IPS-18c (cell line): Measurements from ENCODE around the gene PPP4R2.

Source experiments
- H3K4me3 ChIP-seq: 2 replicates; pipeline ENCODE4 v1.7.0; 2013; ENCODE audit warnings: low read depth, mild to moderate bottlenecking, low read length, moderate library complexity; ENCODE audit not compliant: insufficient read depth
- H3K9me3 ChIP-seq: one replicate; pipeline ENCODE4 v1.6.1; 2013; ENCODE audit warnings: mild to moderate bottlenecking, low read length, moderate library complexity; ENCODE audit not compliant: control insufficient read depth, insufficient read depth

Gene PPP4R2

GRCh38 chr3:73007992-73008712, 11.5 kb downstream of the PPP4R2 start:
- Histone ChIP-seq H3K9me3 (no peaks in the 10 kb centered on the region), H3K4me3 (no peak overlapping the region)

- Histone ChIP-seq H3K9me3 (no peaks in the 10 kb centered on the region), H3K4me3 (no peak overlapping the region)
Measured at GRCh38 chr3:73009008-73009407, 12.4 kb downstream of the PPP4R2 start.

- no peak overlapping the region for H3K4me3 ChIP-seq
- no peaks in the 10 kb centered on the region for H3K9me3 ChIP-seq
Measured at GRCh38 chr3:73009750-73010149, 13.1 kb downstream of the PPP4R2 start.

DNA sequence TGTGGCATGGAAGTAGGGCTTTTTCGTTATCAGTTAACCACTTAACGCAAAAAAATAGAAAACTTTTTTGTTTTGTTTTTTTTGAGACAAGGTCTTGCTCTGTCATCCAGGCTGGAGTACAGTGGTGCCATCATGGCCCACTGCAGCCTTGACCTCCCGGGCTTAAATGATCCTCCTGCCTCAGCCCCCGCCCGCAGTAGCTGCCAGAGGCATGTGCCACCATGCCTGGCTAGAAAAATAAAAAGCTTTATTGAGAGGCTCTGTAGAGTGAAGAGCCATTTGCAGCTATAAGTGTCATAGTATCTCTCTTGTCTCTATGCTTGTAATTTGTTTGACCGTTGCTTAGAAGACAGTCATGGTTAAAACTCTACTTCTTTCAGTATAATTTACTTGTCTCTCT, 13.5 kb downstream of the PPP4R2 start:
- Histone ChIP-seq H3K4me3 (no peak overlapping the region), H3K9me3 (no peaks in the 10 kb centered on the region)

GRCh38 chr3:73018298-73018697, 21.7 kb downstream of the PPP4R2 start:
- Histone ChIP-seq H3K4me3 (no peak overlapping the region), H3K9me3 (no peaks in the 10 kb centered on the region)

DNA sequence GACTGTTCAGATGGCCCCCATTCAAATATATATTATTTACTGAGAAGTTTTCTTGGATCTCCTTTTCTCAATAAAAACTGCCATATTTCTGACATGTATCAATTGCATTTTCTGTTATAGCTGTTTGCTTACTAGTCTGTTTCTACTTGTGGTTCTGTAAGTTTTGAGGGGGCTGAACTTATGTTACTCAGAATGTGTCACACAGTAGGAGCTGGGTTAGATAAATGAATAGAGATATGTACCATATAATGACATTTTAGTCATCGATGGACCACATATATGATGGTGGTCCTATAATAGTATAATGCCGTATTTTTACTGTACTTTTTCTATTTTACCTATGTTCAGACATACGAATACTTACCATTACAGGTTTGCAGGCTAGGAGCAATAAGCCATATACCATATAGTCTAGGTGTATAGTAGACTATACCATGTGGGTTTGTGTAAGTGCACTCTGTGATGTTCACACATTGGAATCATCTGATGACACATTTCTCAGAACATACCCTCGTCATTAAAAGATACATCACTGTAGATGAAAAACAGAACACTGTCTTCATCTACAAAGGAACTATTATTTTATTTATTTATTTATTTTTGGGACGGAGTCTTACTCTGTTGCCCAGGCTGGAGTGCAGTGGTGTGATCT, 22.3 kb downstream of the PPP4R2 start:
- no peaks in the 10 kb centered on the region for H3K9me3 ChIP-seq
- no peak overlapping the region for H3K4me3 ChIP-seq

GRCh38 chr3:73021301-73021835, 24.8 kb downstream of the PPP4R2 start:
- Histone ChIP-seq H3K4me3 (no peak overlapping the region), H3K9me3 (no peaks in the 10 kb centered on the region)

DNA sequence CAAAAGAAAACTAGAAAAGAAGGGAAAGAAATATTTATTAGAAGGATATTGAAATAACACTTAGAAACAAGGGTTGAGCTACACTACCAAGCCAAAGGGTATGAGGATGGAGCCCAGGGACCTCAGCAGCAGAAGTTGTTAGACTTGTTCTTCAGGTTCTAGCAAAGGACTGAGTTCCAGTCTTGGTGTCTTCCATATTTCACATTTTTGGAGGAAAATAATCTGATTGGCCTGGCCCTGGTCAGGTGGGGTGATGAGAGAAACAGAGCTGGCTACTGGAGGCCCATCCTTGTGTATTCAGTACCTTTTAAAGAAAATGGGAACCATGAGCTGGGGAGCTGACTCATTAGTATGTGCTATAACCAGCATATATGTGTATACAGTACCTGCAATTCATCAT, 28.2 kb downstream of the PPP4R2 start:
- H3K9me3 ChIP-seq = no peaks in the 10 kb centered on the region
- H3K4me3 ChIP-seq = no peak overlapping the region

DNA sequence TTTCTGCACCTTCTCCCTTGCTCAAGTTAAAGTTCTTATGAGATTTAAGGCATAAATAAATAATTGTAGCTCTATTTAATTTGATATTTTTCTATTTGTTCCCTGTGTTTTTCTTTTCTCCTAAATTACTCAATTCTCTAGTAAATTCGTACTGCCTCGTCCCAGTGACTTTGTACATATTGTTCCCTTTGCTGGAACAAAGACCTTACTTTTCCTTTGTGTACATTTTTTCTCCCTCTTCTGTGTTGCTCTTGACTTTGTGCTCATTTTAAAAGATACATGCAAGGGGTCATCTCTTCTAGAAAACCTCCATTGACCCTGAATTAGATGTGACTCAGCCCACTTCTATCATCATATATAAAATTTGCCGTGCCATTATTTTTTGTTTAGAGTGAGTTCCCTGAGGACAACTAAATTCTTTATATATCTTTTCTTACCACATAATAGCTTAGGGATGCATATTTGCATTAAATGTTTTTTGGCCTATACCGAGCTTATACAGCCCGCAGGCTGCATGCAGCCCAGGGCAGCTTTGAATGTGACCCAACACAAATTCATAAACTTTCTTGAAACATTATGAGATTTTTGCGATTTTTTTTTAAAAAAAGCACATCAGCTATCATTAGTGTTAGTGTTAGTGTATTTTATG, 29.6 kb downstream of the PPP4R2 start:
- Histone ChIP-seq H3K9me3 (no peaks in the 10 kb centered on the region), H3K4me3 (no peak overlapping the region)

DNA sequence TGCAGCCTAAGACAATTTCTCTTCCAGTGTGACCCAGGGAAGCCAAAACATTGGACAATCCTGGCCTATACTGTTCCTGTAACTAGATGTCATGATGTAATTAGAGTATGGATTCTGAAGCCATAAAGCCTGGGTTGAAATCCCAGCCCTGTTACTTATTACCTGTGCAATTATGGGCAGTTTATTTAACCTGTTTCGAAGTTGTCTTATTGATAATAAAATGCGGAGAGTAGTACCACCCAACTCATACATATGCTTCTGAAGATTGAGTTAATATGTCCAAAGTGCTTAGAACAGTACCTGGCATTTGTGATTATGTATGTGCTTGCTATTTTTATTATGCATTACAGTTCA, 30.1 kb downstream of the PPP4R2 start:
- no peak overlapping the region for H3K4me3 ChIP-seq

GRCh38 chr3:73028803-73029202, 32.2 kb downstream of the PPP4R2 start:
- no peak overlapping the region for H3K4me3 ChIP-seq
- H3K9me3 ChIP-seq = no peaks in the 10 kb centered on the region

More for the DNA sequence above, 30.1 kb downstream of the PPP4R2 start:
- H3K9me3 ChIP-seq = no peaks in the 10 kb centered on the region

GRCh38 chr3:73029321-73029796, 32.7 kb downstream of the PPP4R2 start:
- no peaks in the 10 kb centered on the region for H3K9me3 ChIP-seq
- H3K4me3 ChIP-seq = no peak overlapping the region

- Histone ChIP-seq H3K9me3 (no peaks in the 10 kb centered on the region), H3K4me3 (no peak overlapping the region)
Measured at GRCh38 chr3:73030073-73030597, 33.5 kb downstream of the PPP4R2 start.

DNA sequence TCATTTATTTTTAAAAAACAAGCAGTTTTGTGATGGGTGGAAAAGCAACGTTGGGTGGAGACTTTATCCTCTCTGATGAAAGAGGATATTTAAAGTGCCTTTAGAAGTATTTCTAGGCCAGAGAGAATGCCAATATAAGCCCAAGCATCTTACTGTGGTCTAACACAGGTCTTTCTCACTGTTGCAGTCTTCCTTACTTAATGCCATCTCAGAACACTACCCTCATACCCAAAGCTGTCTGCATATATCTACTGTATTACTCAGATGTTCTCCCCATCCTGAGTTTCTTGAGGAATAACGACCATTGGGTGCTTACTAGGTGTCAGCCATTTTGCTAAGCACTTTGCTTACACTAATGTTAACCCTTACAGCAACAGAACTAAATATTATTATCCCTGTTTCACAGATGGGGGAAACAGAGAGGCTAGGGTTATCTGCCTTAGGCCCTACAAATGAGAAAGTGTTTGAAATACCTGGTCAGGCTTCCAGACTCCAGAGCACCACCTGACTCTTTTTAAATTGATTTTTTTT, 35.0 kb downstream of the PPP4R2 start:
- no peak overlapping the region for H3K4me3 ChIP-seq
- H3K9me3 ChIP-seq = no peaks in the 10 kb centered on the region

DNA sequence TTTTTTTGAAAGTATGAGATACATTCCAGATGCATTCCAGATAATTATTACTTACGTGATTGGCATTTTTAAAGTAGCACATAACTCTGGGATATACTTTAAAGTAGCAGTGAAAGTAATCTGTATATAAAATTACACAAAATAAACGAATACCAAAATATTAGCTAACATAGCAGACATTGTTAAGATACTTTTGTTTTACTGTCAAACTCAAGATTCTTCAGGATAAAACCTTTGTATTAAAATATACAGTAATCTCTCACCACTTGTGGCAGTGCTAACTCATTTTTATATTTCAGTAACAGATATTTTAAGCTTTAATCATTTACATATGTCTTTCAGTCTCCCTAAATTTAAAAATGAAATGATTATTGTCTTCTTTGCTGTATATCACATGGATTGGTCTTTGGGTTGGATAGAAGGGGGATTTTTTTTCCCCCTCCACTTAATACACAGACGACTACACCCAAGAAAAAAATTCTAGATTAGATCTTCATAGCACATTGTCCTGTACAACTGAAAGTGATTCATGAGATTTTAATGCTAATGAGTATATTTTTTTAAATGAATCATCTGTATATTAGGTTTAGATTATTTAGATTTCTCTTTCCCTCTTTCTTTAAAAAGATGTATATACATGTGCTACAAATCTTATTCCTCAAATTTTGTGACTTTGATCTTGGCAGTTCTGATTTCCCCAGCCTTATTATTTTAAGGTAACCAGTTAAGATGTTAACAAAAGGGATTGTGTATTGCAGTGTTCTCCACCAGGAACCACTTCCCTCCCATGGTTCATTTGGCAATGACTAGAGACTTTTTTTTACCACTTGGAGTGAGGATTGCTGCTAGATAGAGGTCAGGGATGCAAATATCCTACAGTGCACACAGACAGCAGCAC, 40.3 kb downstream of the PPP4R2 start:
- H3K4me3 ChIP-seq = no peak overlapping the region; the same call in 1 of the 2 replicates
- no peaks in the 10 kb centered on the region for H3K9me3 ChIP-seq

DNA sequence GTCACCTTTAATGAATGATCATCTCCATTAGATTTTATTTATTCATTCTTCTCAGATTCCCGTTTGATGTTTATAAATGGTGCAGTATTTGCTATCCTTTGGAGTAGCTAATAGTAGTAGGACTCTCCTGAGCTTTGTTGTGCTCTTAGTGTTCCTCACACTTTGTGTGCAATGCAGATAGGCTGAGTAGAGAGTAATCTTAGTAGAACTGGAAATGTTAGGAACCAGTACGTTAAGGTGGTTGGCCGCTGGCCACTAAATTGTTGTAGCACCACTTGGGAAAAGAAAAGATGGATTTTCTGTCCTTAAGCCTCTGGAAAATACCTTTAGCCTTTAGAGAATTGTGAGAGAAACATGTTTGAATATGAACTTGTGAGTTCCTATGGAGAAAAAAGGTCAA, 44.9 kb downstream of the PPP4R2 start:
- H3K9me3 ChIP-seq = no peaks in the 10 kb centered on the region
- no peak overlapping the region for H3K4me3 ChIP-seq

DNA sequence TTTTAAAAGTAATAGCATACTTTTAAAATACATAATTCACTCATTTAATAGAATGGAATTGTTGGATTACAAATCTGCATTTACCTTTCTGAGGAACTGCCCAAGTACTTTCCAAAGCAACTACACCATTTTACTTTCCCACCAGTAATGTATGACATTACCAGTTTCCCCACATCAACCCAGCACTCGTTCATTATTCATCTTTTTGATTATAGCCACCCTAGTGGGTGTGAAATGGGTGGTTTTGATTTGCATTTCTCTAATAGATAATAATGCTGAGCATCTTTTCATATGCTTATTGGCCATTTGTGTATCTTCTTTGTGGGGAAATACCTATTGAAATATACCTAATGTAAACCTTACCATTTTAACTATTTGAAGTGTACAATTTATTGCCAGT, 46.8 kb downstream of the PPP4R2 start:
- Histone ChIP-seq H3K9me3 (no peaks in the 10 kb centered on the region), H3K4me3 (no peak overlapping the region)
